Natural killer cell treated with Interleukin-12 subunit alpha and Interleukin-12 subunit beta and Interleukin-15 and Interleukin-18, amount 100 ng/mL, for 72 hours (primary cell): ENCODE measurements around the gene FANCG. TPM values are rescaled to one million over a fixed set of nuclear protein-coding genes. Genes with fewer than 3 reads are reported as not detected.

Source experiments
- ATAC-seq, 2 donors: fragments of 150-1000 bp; cut with Tn5 transposase in 1 of 2; sonication (Bioruptor Pico), chemical (Tn5 transposase) in 1 of 2; 2 replicates each; pipeline ENCODE4 v1.10.0; 2021
- DNase-seq: peaks from one replicate; pipeline ENCODE4 v3.0.0; 2022; ENCODE audit warnings: low spot score
- H3K27ac Mint-ChIP-seq, 2 donors: 1 replicate in 1 of 2; 2 replicates in 1 of 2; pipeline ENCODE4 v1.8.0; 2022; ENCODE audit warnings: mixed read lengths in 2 of 2, mild to moderate bottlenecking in 1 of 2, moderate library complexity in 1 of 2
- H3K27me3 Mint-ChIP-seq, 2 donors: 1 replicate in 1 of 2; 2 replicates in 1 of 2; pipeline ENCODE4 v1.8.0; 2022; ENCODE audit warnings: mixed read lengths in 2 of 2
- H3K36me3 Mint-ChIP-seq: one replicate; pipeline ENCODE4 v1.8.0; 2022; ENCODE audit warnings: mixed read lengths
- H3K4me1 Mint-ChIP-seq, 2 donors: 1 replicate in 1 of 2; 2 replicates in 1 of 2; pipeline ENCODE4 v1.8.0; 2022; ENCODE audit warnings: low read depth in 2 of 2, mixed read lengths in 2 of 2, mild to moderate bottlenecking in 1 of 2
- H3K4me3 Mint-ChIP-seq: one replicate; pipeline ENCODE4 v1.8.0; 2022; ENCODE audit warnings: mixed read lengths
- H3K9me3 Mint-ChIP-seq: 2 replicates; pipeline ENCODE4 v1.8.0; 2022; ENCODE audit warnings: mixed read lengths
- total RNA-seq, 2 donors: library from RNA; stranded (reverse); gene quantifications; one replicate each; pipeline ENCODE4 v1.2.3, GENCODE V29; 2022

Gene FANCG
- total RNA-seq = 100 to 1,000 TPM in 1 of 2 donors, 10 to 100 TPM in 1; 74.9 to 185 TPM

DNA sequence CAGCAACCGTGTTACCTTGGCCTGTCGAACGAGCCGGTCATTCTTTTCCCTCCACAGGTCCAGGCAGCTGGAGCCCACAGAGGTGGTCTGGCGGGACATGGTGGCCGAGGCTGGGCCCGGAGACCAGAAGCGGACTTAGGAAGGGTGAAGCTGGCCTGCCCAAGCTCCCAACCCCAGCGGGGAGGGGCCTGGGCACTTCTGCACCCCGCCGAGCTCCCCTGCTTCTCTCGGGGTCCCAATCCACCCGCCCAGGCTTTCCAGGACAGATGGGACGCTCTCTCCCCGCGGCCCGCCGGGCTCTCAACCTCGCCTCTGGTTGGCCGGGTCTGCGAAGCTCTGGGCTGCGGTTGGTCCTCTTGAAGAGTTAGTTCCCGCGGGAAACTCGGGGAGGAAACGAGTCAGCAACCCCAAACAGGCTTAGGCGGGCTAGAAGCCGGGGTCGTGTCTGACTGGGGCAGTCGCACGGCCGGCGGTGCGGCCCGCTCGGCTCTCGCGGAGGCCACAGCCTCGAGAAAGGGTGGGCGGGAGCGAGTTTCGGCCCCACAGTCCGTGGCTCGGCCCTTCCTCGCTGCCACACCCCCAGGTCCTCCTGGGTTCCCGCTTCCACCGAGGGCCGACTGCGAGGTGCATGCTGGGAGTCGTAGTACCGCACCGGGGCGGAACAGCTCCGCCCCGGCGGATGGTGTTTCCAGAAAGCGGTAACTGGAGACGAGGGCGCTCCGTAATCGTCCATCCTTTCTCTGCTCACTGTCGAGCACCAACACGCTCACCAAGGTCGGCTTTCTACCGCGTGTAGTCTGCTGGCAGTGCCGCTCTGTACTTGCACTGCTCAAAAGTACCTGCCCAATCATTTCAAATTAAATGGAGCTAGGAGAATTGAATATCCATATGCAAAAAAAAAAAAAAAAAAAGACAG, at the start of gene FANCG:
FANCG (minus strand) TSS at position 517 of the 916 bp plus-strand sequence; CDS start at position 99, 418 bp downstream.
- Mint-ChIP-seq H3K4me1 (peaks cover 30 to 32% of the 10 kb centered on the region in 2 donors), H3K9me3 (no peaks in the 10 kb centered on the region), H3K27me3 (no peaks in the 10 kb centered on the region), H3K4me3 (peak within 1 kb of the TSS; percentile 99), H3K36me3 (peaks cover 10% of the 10 kb centered on the region), H3K27ac (peak within 1 kb of the TSS; percentile 96 to 97)
- DNase-seq (peak; percentile 94), ATAC-seq (peak; percentile 95 to 98)

GRCh38 chr9:35116898-35117551, 37.3 kb upstream of the FANCG start:
- peak overlapping the region; percentile 94 to 97 for H3K27ac Mint-ChIP-seq
- H3K9me3 Mint-ChIP-seq = no peaks in the 10 kb centered on the region
- ATAC-seq = peak; percentile 76 to 79
- peak overlapping the region; percentile 95 for H3K4me3 Mint-ChIP-seq
- H3K4me1 Mint-ChIP-seq = peaks cover 40 to 42% of the 10 kb centered on the region in 2 donors
- no peaks in the 10 kb centered on the region for H3K27me3 Mint-ChIP-seq
- H3K36me3 Mint-ChIP-seq = no peaks in the 10 kb centered on the region
- peak; percentile 87 for DNase-seq

GRCh38 chr9:35116539-35116897, 36.8 kb upstream of the FANCG start:
- DNase-seq (no peak), ATAC-seq (peak in 1 of 2 donors; percentile 0)
- H3K4me1 Mint-ChIP-seq = peaks cover 44 to 47% of the 10 kb centered on the region in 2 donors
- H3K27me3 Mint-ChIP-seq = no peaks in the 10 kb centered on the region
- H3K9me3 Mint-ChIP-seq = no peaks in the 10 kb centered on the region
- peak overlapping the region; percentile 94 to 97 for H3K27ac Mint-ChIP-seq
- no peaks in the 10 kb centered on the region for H3K36me3 Mint-ChIP-seq
- H3K4me3 Mint-ChIP-seq = peak overlapping the region; percentile 95

DNA sequence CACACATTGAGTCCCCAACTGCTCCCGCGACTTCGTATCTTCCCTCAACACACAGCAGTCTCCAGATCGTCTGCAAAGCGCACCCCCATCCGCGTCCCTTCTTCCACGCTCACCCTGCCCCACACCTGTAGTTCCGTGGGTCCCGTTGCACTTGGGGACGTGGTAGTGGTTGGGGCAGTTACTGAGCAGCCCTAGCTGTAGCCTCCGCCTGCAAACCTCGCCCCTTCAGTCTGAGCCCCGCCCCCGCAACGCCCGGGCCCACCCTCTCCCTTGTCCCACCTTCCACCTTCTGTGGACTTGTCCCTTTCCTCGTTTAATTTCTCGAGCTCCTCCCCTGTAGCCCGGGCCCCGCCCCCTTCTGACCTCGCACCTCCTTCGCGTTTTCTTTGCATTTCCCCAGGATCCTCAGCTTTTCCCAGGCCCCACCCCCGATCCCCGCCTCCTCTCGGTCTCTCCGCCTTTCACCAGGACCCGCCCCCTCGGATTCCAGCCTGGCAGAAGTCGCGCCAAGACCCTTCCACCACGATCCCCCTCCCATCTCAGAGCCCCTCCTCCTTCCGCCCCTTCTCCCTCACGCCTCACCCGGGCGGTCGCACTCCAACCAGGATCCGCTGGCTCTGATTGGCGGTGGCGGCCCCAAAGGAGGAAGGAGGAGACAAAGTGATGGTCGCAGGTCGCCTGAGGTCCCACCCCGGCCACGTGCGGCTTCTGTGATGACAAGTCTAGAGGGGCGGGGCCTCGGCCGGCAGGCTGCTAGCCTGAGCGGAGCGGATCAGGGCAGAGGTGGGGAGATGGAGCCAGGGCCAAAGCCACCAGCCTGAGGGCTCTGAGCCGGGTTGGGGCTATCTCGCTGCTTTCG, 36.2 kb upstream of the FANCG start, which contains the start of gene ATOSB:
ATOSB (minus strand) TSS at position 183 of the 859 bp plus-strand sequence. CDS start 7,588 bp downstream, outside the sequence.
- Mint-ChIP-seq H3K36me3 (no peaks in the 10 kb centered on the region), H3K27ac (peak within 1 kb of the TSS; percentile 94 to 97), H3K4me1 (peaks cover 45 to 49% of the 10 kb centered on the region in 2 donors), H3K27me3 (no peaks in the 10 kb centered on the region), H3K4me3 (peak within 1 kb of the TSS; percentile 95), H3K9me3 (no peaks in the 10 kb centered on the region)
- ATAC-seq = peak; percentile 80 to 84
- DNase-seq = peak; percentile 96

- no peak for ATAC-seq
- no peaks in the 10 kb centered on the region for H3K9me3 Mint-ChIP-seq
- DNase-seq = no peak
- H3K4me3 Mint-ChIP-seq = peak overlapping the region; percentile 95
- H3K27ac Mint-ChIP-seq = peak overlapping the region; percentile 94 to 97
- H3K4me1 Mint-ChIP-seq = peaks cover 52 to 58% of the 10 kb centered on the region in 2 donors
- no peaks in the 10 kb centered on the region for H3K36me3 Mint-ChIP-seq
- no peaks in the 10 kb centered on the region for H3K27me3 Mint-ChIP-seq
These were observed 35.3 kb upstream of the FANCG start for GRCh38 chr9:35114840-35115628.

- Mint-ChIP-seq H3K9me3 (no peaks in the 10 kb centered on the region), H3K4me3 (peak overlapping the region; percentile 95), H3K27ac (peak overlapping the region; percentile 94 to 97), H3K4me1 (peaks cover 59 to 65% of the 10 kb centered on the region in 2 donors), H3K27me3 (no peaks in the 10 kb centered on the region), H3K36me3 (no peaks in the 10 kb centered on the region)
- ATAC-seq = peak in 1 of 2 donors; percentile 1
- peak; percentile 81 for DNase-seq
These were observed 34.5 kb upstream of the FANCG start for GRCh38 chr9:35114113-35114839.

DNA sequence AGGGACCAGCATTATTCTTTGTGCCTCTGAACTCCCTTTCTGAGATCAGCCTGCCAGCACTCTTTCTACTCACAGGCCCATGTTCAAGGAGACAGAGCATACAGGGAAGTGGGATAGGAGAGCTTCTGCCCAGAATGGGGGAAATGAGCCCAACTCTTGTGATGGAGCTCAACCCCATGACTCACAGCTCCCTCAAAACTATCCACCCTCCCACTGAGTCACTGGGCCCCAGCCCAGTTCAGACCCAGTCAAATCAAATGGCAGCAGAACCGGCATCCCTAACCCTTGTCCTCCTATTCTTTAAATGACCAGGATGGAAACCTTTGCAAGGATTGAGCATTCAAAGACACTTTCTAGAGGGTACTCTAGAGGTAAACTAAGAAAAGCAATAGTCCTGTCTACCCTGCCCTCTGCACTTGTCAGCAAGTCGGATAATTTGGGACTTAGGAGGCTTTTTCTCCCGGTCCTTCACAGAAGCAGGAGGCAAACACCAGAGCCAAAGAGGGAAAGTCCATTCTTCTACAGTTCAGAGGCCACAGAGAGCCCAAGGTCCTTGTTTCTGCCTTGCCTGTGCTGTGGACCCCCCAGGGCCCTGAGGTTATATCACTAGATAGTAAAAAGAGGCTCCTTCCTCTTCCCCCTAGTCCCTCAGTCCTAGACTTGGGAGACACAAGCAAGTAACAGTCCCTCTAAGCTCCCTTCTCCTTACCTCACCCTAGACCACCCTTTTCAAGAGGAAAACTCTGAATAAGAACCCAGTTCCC, 32.7 kb upstream of the FANCG start:
- peak overlapping the region; percentile 86 for H3K4me3 Mint-ChIP-seq
- no peak for DNase-seq
- H3K27me3 Mint-ChIP-seq = no peaks in the 10 kb centered on the region
- no peaks in the 10 kb centered on the region for H3K36me3 Mint-ChIP-seq
- peak overlapping the region; percentile 93 to 98 for H3K27ac Mint-ChIP-seq
- no peaks in the 10 kb centered on the region for H3K9me3 Mint-ChIP-seq
- H3K4me1 Mint-ChIP-seq = peaks cover 64 to 74% of the 10 kb centered on the region in 2 donors
- ATAC-seq = no peak

- Mint-ChIP-seq H3K9me3 (no peaks in the 10 kb centered on the region), H3K27ac (peak overlapping the region; percentile 93 to 98), H3K4me1 (peaks cover 58 to 68% of the 10 kb centered on the region in 2 donors), H3K4me3 (peak overlapping the region; percentile 86), H3K36me3 (no peaks in the 10 kb centered on the region), H3K27me3 (no peaks in the 10 kb centered on the region)
- ATAC-seq (peak; percentile 89 to 90), DNase-seq (peak; percentile 98)
These were observed 31.5 kb upstream of the FANCG start for GRCh38 chr9:35111001-35111933.

DNA sequence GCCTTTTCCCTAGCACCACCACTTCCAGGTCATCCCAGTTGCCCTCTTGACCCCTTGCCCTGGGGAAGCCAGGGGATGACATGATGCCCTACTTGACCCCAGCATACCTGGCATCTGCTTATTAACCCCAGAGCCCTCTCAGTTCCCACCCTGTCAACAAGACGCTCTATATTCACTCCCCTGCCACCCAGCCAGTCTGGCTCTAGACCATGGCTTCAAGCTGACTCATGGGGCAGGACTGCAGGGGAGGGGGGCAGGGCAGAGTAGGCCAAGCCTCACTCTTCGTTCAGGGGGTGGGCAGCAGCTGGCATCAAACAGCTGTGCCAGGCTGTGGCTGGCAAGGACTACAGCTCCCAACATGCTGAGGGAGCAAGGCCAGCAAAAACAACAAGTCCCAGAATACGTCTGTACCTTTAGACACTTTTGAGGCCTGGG, 30.6 kb upstream of the FANCG start:
- Mint-ChIP-seq H3K27me3 (no peaks in the 10 kb centered on the region), H3K27ac (peak overlapping the region; percentile 93 to 98), H3K4me1 (peaks cover 50 to 59% of the 10 kb centered on the region in 2 donors), H3K4me3 (peak overlapping the region; percentile 86), H3K9me3 (no peaks in the 10 kb centered on the region), H3K36me3 (no peaks in the 10 kb centered on the region)
- DNase-seq (no peak), ATAC-seq (no peak)

- Mint-ChIP-seq H3K4me1 (peaks cover 40 to 50% of the 10 kb centered on the region in 2 donors), H3K27me3 (no peaks in the 10 kb centered on the region), H3K4me3 (no peak overlapping the region), H3K36me3 (no peaks in the 10 kb centered on the region), H3K27ac (peak overlapping the region in 1 of 2 donors; percentile 67), H3K9me3 (no peaks in the 10 kb centered on the region)
- ATAC-seq (no peak), DNase-seq (no peak)
These were observed 29.3 kb upstream of the FANCG start for GRCh38 chr9:35108946-35109575.
